SK-N-SH (cell line): ENCODE results near the gene CDKN2B-AS1. TPM values are rescaled to one million over a fixed set of nuclear protein-coding genes. Genes with fewer than 3 reads are reported as not detected.

ENCODE experiments used
- CTCF ChIA-PET: fragments of 300-600, 350-600 bp; formaldehyde crosslinking; extraction: SDS; loops from one replicate; lab custom pipeline; 2021; lab: Yijun Ruan, JAX
- POLR2A ChIA-PET: fragments of 350-600 bp; sonication (Branson Sonifier 250); formaldehyde crosslinking; extraction: SDS; loops from one replicate; lab custom pipeline; 2020; ENCODE audit warnings: antibody characterized with exemption, inconsistent platforms; lab: Yijun Ruan, JAX
- DNase-seq: peaks from one replicate; pipeline ENCODE4 v3.0.0; 2012
- H2AFZ ChIP-seq: fragments of 200-600 bp; sonication (generic); 2 replicates; pipeline ENCODE4 v1.8.1; 2016; ENCODE audit warnings: antibody characterized with exemption, mild to moderate bottlenecking, low read depth
- H3F3A ChIP-seq: fragments of 200-600 bp; sonication (generic); replicated peaks from 2 replicates; pipeline ENCODE3; 2016; ENCODE audit warnings: antibody characterized with exemption, mild to moderate bottlenecking; ENCODE audit not compliant: insufficient read depth
- H3K27ac ChIP-seq, 2 experiments: fragments of 200-500 bp in 1 of 2; fragments of 200-600 bp in 1 of 2; sonication (Bioruptor generic) in 1 of 2; sonication (generic), shearing (Covaris generic) in 1 of 2; 2 replicates each; pipeline versions ENCODE4 v1.5.1 to v1.6.1; 2014 to 2016; ENCODE audit warnings: low read depth in 2 of 2, inconsistent platforms in 1 of 2, low read length in 1 of 2, mild to moderate bottlenecking in 1 of 2, mixed read lengths in 1 of 2
- H3K27me3 ChIP-seq: fragments of 200-600 bp; sonication (generic), shearing (Covaris generic); 2 replicates; pipeline ENCODE4 v1.6.1; 2016; ENCODE audit warnings: mixed run types; ENCODE audit not compliant: insufficient read depth
- H3K36me3 ChIP-seq, 2 experiments: fragments of 200-500 bp in 1 of 2; fragments of 200-600 bp in 1 of 2; sonication (Bioruptor generic) in 1 of 2; sonication (generic) in 1 of 2; replicated peaks in 1 of 2; 2 replicates each; pipeline versions ENCODE3 to v1.5.1; 2014 to 2016; ENCODE audit warnings: low read length in 1 of 2, mild to moderate bottlenecking in 1 of 2; ENCODE audit not compliant: insufficient read depth in 2 of 2, control insufficient read depth in 1 of 2
- H3K4me1 ChIP-seq, 2 experiments: fragments of 200-500 bp in 1 of 2; fragments of 200-600 bp in 1 of 2; sonication (Bioruptor generic) in 1 of 2; sonication (generic), shearing (Covaris generic) in 1 of 2; 2 replicates each; pipeline versions ENCODE4 v1.5.1 to v1.6.1; 2014 to 2016; ENCODE audit warnings: low read depth in 1 of 2, low read length in 1 of 2, mixed run types in 1 of 2; ENCODE audit not compliant: insufficient read depth in 2 of 2, control insufficient read depth in 1 of 2
- H3K4me2 ChIP-seq: fragments of 200-600 bp; sonication (generic), shearing (Covaris generic); 2 replicates; pipeline ENCODE4 v1.6.1; 2017; ENCODE audit warnings: mixed run types
- H3K4me3 ChIP-seq, 2 experiments: fragments of 200-500 bp in 1 of 2; fragments of 200-600 bp in 1 of 2; sonication (Bioruptor generic) in 1 of 2; sonication (generic), shearing (Covaris generic) in 1 of 2; 2 replicates each; pipeline versions ENCODE4 v1.5.1 to v1.8.1; 2014 to 2016; ENCODE audit warnings: low read depth in 2 of 2, inconsistent platforms in 1 of 2, low read length in 1 of 2, mild to moderate bottlenecking in 1 of 2, mixed read lengths in 1 of 2, moderate library complexity in 1 of 2
- H3K79me2 ChIP-seq: fragments of 200-600 bp; sonication (generic); 2 replicates; pipeline ENCODE4 v1.8.1; 2017; ENCODE audit warnings: mild to moderate bottlenecking; ENCODE audit not compliant: insufficient read depth
- H3K9ac ChIP-seq: fragments of 200-600 bp; sonication (generic); 2 replicates; pipeline ENCODE4 v1.6.1; 2017; ENCODE audit warnings: mixed run types
- H3K9me2 ChIP-seq: fragments of 200-600 bp; sonication (generic); 2 replicates; pipeline ENCODE4 v1.6.1; 2017; ENCODE audit warnings: mixed run types
- H3K9me3 ChIP-seq: fragments of 200-600 bp; sonication (generic); 2 replicates; pipeline ENCODE4 v1.6.1; 2017; ENCODE audit warnings: mixed run types, mild to moderate bottlenecking, moderate library complexity
- H4K20me1 ChIP-seq: fragments of 200-600 bp; sonication (generic); 2 replicates; pipeline ENCODE4 v1.6.1; 2017; ENCODE audit warnings: mild to moderate bottlenecking, mixed run types; ENCODE audit not compliant: insufficient read depth
- CHD2 ChIP-seq: fragments of 150-350 bp; IDR thresholded peaks from 2 replicates; pipeline ENCODE4 v1.6.1; 2018; ENCODE audit warnings: low read length; ENCODE audit not compliant: partially characterized antibody
- EZH2phosphoT487 ChIP-seq: fragments of 200-600 bp; sonication (generic); IDR thresholded peaks from 2 replicates; pipeline ENCODE4 v1.6.1; 2017; ENCODE audit warnings: low read depth, mixed run types, mild to moderate bottlenecking, antibody characterized with exemption, moderate library complexity, borderline replicate concordance
- FOSL2 ChIP-seq: IDR thresholded peaks from 2 replicates; pipeline ENCODE4 v1.4.0; 2012; ENCODE audit warnings: low read depth, mild to moderate bottlenecking, moderate library complexity, borderline replicate concordance
- FOXM1 ChIP-seq: IDR thresholded peaks from 2 replicates; pipeline ENCODE4 v1.4.0; 2012; ENCODE audit warnings: low read depth, mild to moderate bottlenecking
- GATA2 ChIP-seq: sonication (generic); formaldehyde crosslinking; IDR thresholded peaks from 2 replicates; pipeline ENCODE4 v1.5.0; 2020; ENCODE audit warnings: mild to moderate bottlenecking, missing genetic modification reagents
- MAX ChIP-seq: IDR thresholded peaks from 2 replicates; pipeline ENCODE4 v1.4.0; 2012; ENCODE audit warnings: low read depth
- MEF2A ChIP-seq: IDR thresholded peaks from 2 replicates; pipeline ENCODE4 v1.4.0; 2012; ENCODE audit warnings: low read depth, borderline replicate concordance
- MXI1 ChIP-seq: IDR thresholded peaks from 2 replicates; pipeline ENCODE4 v1.6.1; 2012; ENCODE audit warnings: mild to moderate bottlenecking, low read depth, low read length, improper control_type of control experiment
- POLR2AphosphoS5 ChIP-seq: IDR thresholded peaks from 2 replicates; pipeline ENCODE4 v1.6.1; 2012; ENCODE audit warnings: low read depth, low read length
- RAD21 ChIP-seq: IDR thresholded peaks from 2 replicates; pipeline ENCODE4 v1.6.1; 2012; ENCODE audit warnings: mild to moderate bottlenecking, low read length
- RFX5 ChIP-seq: IDR thresholded peaks from 2 replicates; pipeline ENCODE4 v1.6.1; 2012; ENCODE audit warnings: mild to moderate bottlenecking, improper control_type of control experiment, low read length
- RXRA ChIP-seq: IDR thresholded peaks from 2 replicates; pipeline ENCODE4 v1.4.0; 2012; ENCODE audit warnings: low read depth, mild to moderate bottlenecking, borderline replicate concordance
- SMC3 ChIP-seq: IDR thresholded peaks from 2 replicates; pipeline ENCODE4 v1.6.1; 2012; ENCODE audit warnings: low read depth, low read length, improper control_type of control experiment
- TCF12 ChIP-seq: IDR thresholded peaks from 2 replicates; pipeline ENCODE4 v1.4.0; 2012
- WGBS: methylation state at CpG from one replicate; pipeline ENCODE4 v1.1.6; 2017; ENCODE audit warnings: low lambda C conversion rate; 5-methylcytosine and 5-hydroxymethylcytosine counted together
- polyA plus RNA-seq, 3 experiments: library from polyadenylated mRNA; depleted of rRNA; stranded (reverse); fragments of >200 nt; gene quantifications; 2 replicates each; pipeline ENCODE4 v1.2.3, GENCODE V29; 2012

The CDKN2B-AS1 gene
- polyA plus RNA-seq, 1 of the 3 experiments (the other 2 are of a cell fraction), result 0.25 TPM

DNA sequence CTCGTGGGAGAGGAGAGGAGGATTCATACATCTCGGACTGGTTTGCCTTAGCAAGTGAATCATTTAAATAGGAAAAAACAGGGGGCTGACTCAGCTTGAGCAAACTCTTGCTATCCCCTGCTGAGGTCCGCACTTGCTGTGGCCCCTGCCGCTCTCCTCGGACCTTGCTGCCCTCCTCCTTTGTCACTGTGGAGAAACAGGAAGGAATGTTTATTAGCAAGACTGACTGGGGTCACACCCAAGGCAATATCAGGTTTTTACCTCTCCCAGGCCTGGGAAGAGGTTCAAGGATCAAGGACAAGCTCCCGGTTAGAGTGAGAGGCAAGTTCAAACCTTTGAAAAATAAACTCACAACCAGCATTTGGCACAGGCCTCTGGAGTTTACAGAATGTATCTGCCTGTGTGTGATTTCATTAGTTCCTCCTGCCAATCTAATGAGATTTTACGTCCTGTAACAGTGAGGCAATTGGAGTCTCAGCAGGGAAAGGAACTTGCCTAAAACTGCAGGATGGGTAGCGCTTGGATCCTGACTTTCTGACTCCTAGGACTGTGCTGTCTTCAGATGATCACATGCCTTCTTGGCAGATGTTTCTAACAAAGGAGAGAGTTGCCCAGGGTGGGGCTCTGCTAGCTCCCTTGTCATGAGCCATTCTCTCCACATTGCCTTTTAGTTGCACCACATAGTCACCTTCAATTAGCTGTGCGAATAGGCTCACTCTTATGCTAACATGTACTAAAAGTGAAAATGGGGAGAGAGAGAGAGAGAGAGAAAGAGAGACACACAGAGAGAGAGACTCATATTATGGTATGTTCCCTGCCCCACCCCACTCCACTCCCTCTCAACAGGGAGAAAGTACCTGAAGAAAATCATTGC is 123.2 kb downstream of the CDKN2B-AS1 start:
- CTCF ChIA-PET, result interaction anchor here (0.9 to 5.6 kb wide), 4 partner anchors 8 to 304 kb away, joined by 3 to 38 read pairs (median 3); no protein-coding TSS in a partner anchor
- DNase-seq, result no peak

GRCh38 chr9:22118810-22119521 is 124.4 kb downstream of the CDKN2B-AS1 start:
- Histone ChIP-seq H2AFZ (no peak overlapping the region; the same call in 1 of the 2 replicates), H3K36me3 (no peaks in the 10 kb centered on the region), H3K4me3 (no peak overlapping the region), H4K20me1 (no peaks in the 10 kb centered on the region), H3K4me1 (peaks cover 0 to 14% of the 10 kb centered on the region in 2 experiments; a peak in 2 of 4 replicates), H3K9me3 (peaks cover 7% of the 10 kb centered on the region), H3K9me2 (no peaks in the 10 kb centered on the region), H3F3A (peaks cover 6% of the 10 kb centered on the region), H3K9ac (no peak overlapping the region), H3K27me3 (peaks cover 8% of the 10 kb centered on the region; the same call in 1 of the 2 replicates), H3K4me2 (no peak overlapping the region), H3K79me2 (no peaks in the 10 kb centered on the region)
- no peak for DNase-seq
- CTCF ChIA-PET, result interaction anchor here (0.8 to 5.6 kb wide), 13 partner anchors 9 to 685 kb away, joined by 3 to 38 read pairs (median 5); partner anchors contain the start of gene CDKN2B
- WGBS, result 47% methylated on average over 5 of the region's 5 CpGs
- no peak for TF ChIP-seq MEF2A
- no peak for TF ChIP-seq CHD2
- TF ChIP-seq RXRA, result no peak
- TF ChIP-seq POLR2AphosphoS5, result no peak
- TF ChIP-seq, all 33 proteins: peak for 0
- POLR2A ChIA-PET, result no interaction called here
- H3K27ac ChIP-seq, result no peak overlapping the region

More for the DNA sequence above, 123.2 kb downstream of the CDKN2B-AS1 start:
- peak overlapping the region; percentile 57 for H3K4me2 ChIP-seq
- peaks cover 7% of the 10 kb centered on the region for H3K9me3 ChIP-seq
- no peaks in the 10 kb centered on the region for H4K20me1 ChIP-seq
- peak overlapping the region; percentile 31; the same call in 1 of the 2 replicates for H3K9ac ChIP-seq
- no peaks in the 10 kb centered on the region for H3K36me3 ChIP-seq
- H3K27me3 ChIP-seq, result no peaks in the 10 kb centered on the region
- H3F3A ChIP-seq, result peaks cover 6% of the 10 kb centered on the region
- no peaks in the 10 kb centered on the region for H3K9me2 ChIP-seq
- H3K4me1 ChIP-seq, result peaks cover 0 to 14% of the 10 kb centered on the region in 2 experiments; a peak in 2 of 4 replicates
- POLR2A ChIA-PET, result no interaction called here
- 31% methylated on average over 9 of the region's 9 CpGs for WGBS
- peak overlapping the region; percentile 56 for H2AFZ ChIP-seq
- TF ChIP-seq EZH2phosphoT487 (no peak), SMC3 (no peak), GATA2 (CRISPR knock-in tag) (no peak), MAX (peak; percentile 8; the same call in 1 of the 2 replicates), MXI1 (no peak), TCF12 (no peak), FOSL2 (peak; percentile 16; the same call in 1 of the 2 replicates), FOXM1 (no peak), RAD21 (no peak), RFX5 (no peak)
- no peak overlapping the region for H3K4me3 ChIP-seq
- peak overlapping the region in 1 of 2 experiments; percentile 74; a peak in 2 of 4 replicates for H3K27ac ChIP-seq
- H3K79me2 ChIP-seq, result no peaks in the 10 kb centered on the region
